A549 (cell line): Measurements from ENCODE around the gene KAT6B. TPM values are rescaled to one million over a fixed set of nuclear protein-coding genes. Genes with fewer than 3 reads are reported as not detected.
A peak's percentile ranks its signal among the peaks of the same experiment; 100 is the strongest.

Experiments used
- ATAC-seq, 2 experiments: fragments of 200-7000 bp in 1 of 2; fragments of >200 bp in 1 of 2; cut with Nextera tagmentation in 1 of 2; cut with Tn5 transposase in 1 of 2; 3 replicates each; pipeline versions ENCODE4 v1.8.0 to v1.9.1; 2018 to 2020; ENCODE audit warnings: mild to moderate bottlenecking in 1 of 2, moderate library complexity in 1 of 2
- CTCF ChIA-PET: fragments of 300-600 bp; sonication (Branson Sonifier 250); formaldehyde crosslinking; extraction: SDS; loops from one replicate; lab custom pipeline; 2021; ENCODE audit warnings: antibody characterized with exemption, inconsistent platforms; lab: Yijun Ruan, JAX
- POLR2A ChIA-PET: fragments of 350-600 bp; formaldehyde crosslinking; extraction: SDS; loops from one replicate; lab custom pipeline; 2021; ENCODE audit warnings: antibody characterized with exemption, inconsistent platforms; lab: Yijun Ruan, JAX
- DNase-seq, 2 experiments: peaks; one replicate each; pipeline versions ENCODE4 v3.0.0 to v3.0.0-alpha.2; 2011 to 2016; ENCODE audit warnings: low read depth in 1 of 2, low spot score in 1 of 2
- FAIRE-seq: peaks from 2 replicates; lab custom pipeline; 2011; peaks lifted over from hg19 to GRCh38; lab: Jason Lieb, UNC
- H3K27ac ChIP-seq, 2 experiments: fragments of >200 bp; sonication (Bioruptor Twin); formaldehyde crosslinking; 3 replicates each; pipeline ENCODE4 v1.5.1; 2016 to 2017
- H3K4me1 ChIP-seq: fragments of >200 bp; sonication (Bioruptor Twin); formaldehyde crosslinking; 3 replicates; pipeline ENCODE4 v1.6.1; 2016
- H3K4me2 ChIP-seq: fragments of >200 bp; sonication (Bioruptor Twin); formaldehyde crosslinking; 3 replicates; pipeline ENCODE4 v1.6.1; 2016
- H3K4me3 ChIP-seq: fragments of >200 bp; sonication (Bioruptor Twin); formaldehyde crosslinking; 3 replicates; pipeline ENCODE4 v1.5.1; 2016
- H3K9me3 ChIP-seq: fragments of >200 bp; sonication (Bioruptor Twin); formaldehyde crosslinking; 3 replicates; pipeline ENCODE4 v1.6.1; 2016
- BCL3 ChIP-seq: fragments of >200 bp; sonication (Bioruptor Twin); formaldehyde crosslinking; IDR thresholded peaks from 3 replicates; pipeline ENCODE4 v1.6.1; 2016
- BHLHE40 ChIP-seq: IDR thresholded peaks from 2 replicates; pipeline ENCODE4 v1.6.1; 2012; ENCODE audit warnings: low read depth, low read length, inconsistent platforms
- CEBPB ChIP-seq, 2 experiments: fragments of >200 bp in 1 of 2; sonication (Bioruptor Twin) in 1 of 2; formaldehyde crosslinking in 1 of 2; IDR thresholded peaks; 2 replicates each; pipeline ENCODE4 v1.6.1; 2012 to 2016
- CHD2 ChIP-seq: fragments of 150-350 bp; IDR thresholded peaks from 2 replicates; pipeline ENCODE4 v1.6.1; 2014; ENCODE audit warnings: low read length; ENCODE audit not compliant: partially characterized antibody
- EHF ChIP-seq: fragments of 250-450 bp; sonication (Bioruptor Pico); IDR thresholded peaks from 2 replicates; pipeline ENCODE4 v1.5.0; 2020; ENCODE audit warnings: mild to moderate bottlenecking
- ELK1 ChIP-seq: fragments of 150-350 bp; IDR thresholded peaks from 2 replicates; pipeline ENCODE4 v1.6.1; 2014; ENCODE audit warnings: low read depth, mild to moderate bottlenecking, low read length
- EP300 ChIP-seq, 2 experiments: fragments of >200 bp; sonication (Bioruptor Twin); formaldehyde crosslinking; IDR thresholded peaks; 2 replicates in 1 of 2; 3 replicates in 1 of 2; pipeline ENCODE4 v1.6.1; 2016 to 2017
- ESRRA ChIP-seq: fragments of 150-350 bp; IDR thresholded peaks from 2 replicates; pipeline ENCODE4 v1.6.1; 2014; ENCODE audit warnings: mild to moderate bottlenecking, low read length, borderline replicate concordance
- FOSL2 ChIP-seq, 2 experiments: fragments of 450-650 bp in 1 of 2; fragments of >200 bp in 1 of 2; sonication (Bioruptor Twin) in 1 of 2; formaldehyde crosslinking; IDR thresholded peaks; 2 replicates each; pipeline versions ENCODE4 v1.5.0 to v1.6.1; 2016 to 2020; ENCODE audit warnings: mild to moderate bottlenecking in 1 of 2, moderate library complexity in 1 of 2
- HMGXB4 ChIP-seq: fragments of 250-450 bp; sonication (Bioruptor Pico); IDR thresholded peaks from 2 replicates; pipeline ENCODE4 v1.5.0; 2021; ENCODE audit warnings: mild to moderate bottlenecking, moderate library complexity, borderline replicate concordance
- HOXA7 ChIP-seq: fragments of 250-450 bp; sonication (Bioruptor Pico); IDR thresholded peaks from 2 replicates; pipeline ENCODE4 v1.5.0; 2020; ENCODE audit warnings: mild to moderate bottlenecking, moderate library complexity
- KDM5A ChIP-seq: fragments of 200-600 bp; sonication (generic); IDR thresholded peaks from 2 replicates; pipeline ENCODE4 v1.6.1; 2016; ENCODE audit warnings: antibody characterized with exemption, mild to moderate bottlenecking
- MAFK ChIP-seq: fragments of 450-650 bp; IDR thresholded peaks from 2 replicates; pipeline ENCODE4 v1.6.1; 2014; ENCODE audit not compliant: partially characterized antibody
- NFE2L2 ChIP-seq: fragments of 150-350 bp; conservative IDR thresholded peaks from 2 replicates; pipeline ENCODE4 v1.6.1; 2014; ENCODE audit warnings: low read length
- PHF8 ChIP-seq: fragments of 200-600 bp; sonication (generic); IDR thresholded peaks from 2 replicates; pipeline ENCODE4 v1.6.1; 2016; ENCODE audit warnings: low read depth, mild to moderate bottlenecking, antibody characterized with exemption, moderate library complexity, borderline replicate concordance
- SMC3 ChIP-seq: fragments of >200 bp; sonication (Bioruptor Twin); formaldehyde crosslinking; IDR thresholded peaks from 3 replicates; pipeline ENCODE4 v1.6.1; 2018; ENCODE audit warnings: inconsistent platforms
- SREBF2 ChIP-seq: fragments of 450-650 bp; IDR thresholded peaks from 2 replicates; pipeline ENCODE4 v1.6.1; 2014; ENCODE audit warnings: mild to moderate bottlenecking, moderate library complexity
- TFCP2L1 ChIP-seq: fragments of 250-450 bp; sonication (Bioruptor Pico); IDR thresholded peaks from 2 replicates; pipeline ENCODE4 v1.5.0; 2021; ENCODE audit warnings: mild to moderate bottlenecking
- USF2 ChIP-seq: fragments of 450-650 bp; IDR thresholded peaks from 2 replicates; pipeline ENCODE4 v1.6.1; 2014; ENCODE audit warnings: antibody characterized with exemption
- ZSCAN20 ChIP-seq: fragments of 250-450 bp; sonication (Bioruptor Pico); IDR thresholded peaks from 2 replicates; pipeline ENCODE4 v1.8.0; 2022; ENCODE audit warnings: mild to moderate bottlenecking, moderate library complexity
- WGBS: methylation state at CpG from one replicate; pipeline ENCODE4 v1.1.6; 2017; ENCODE audit errors: missing lambda C conversion rate; 5-methylcytosine and 5-hydroxymethylcytosine counted together
- polyA plus RNA-seq, 4 experiments: library from polyadenylated mRNA; depleted of rRNA in 3 of 4; stranded (reverse); fragments of >200 nt; fragmentation: RNase III in 1 of 4; extraction: RNeasy Plus Mini Kit Qiagen cat#74134 plus additional on column Dnase treatment in 1 of 4; gene quantifications; 2 replicates in 3 of 4; 3 replicates in 1 of 4; pipeline ENCODE4 v1.2.3, GENCODE V29; 2011 to 2017

KAT6B gene
- polyA plus RNA-seq, 2 of the 4 experiments (the other 2 are of a cell fraction), result 5.6 to 5.7 TPM

GRCh38 chr10:74913377-74913979 lies 87.1 kb downstream of the KAT6B start:
- ATAC-seq, result no peak

GRCh38 chr10:74916283-74916682 lies 89.9 kb downstream of the KAT6B start:
- ChIA-PET POLR2A (no interaction called here), CTCF (interaction anchor here (1.0 to 1.3 kb wide), 2 partner anchors 10 to 15 kb away, joined by 3 read pairs; no protein-coding TSS in a partner anchor)
- 84% methylated on average over 1 of the region's 1 CpG for WGBS
- Histone ChIP-seq H3K4me2 (no peak overlapping the region; the same call in 2 of the 3 replicates), H3K9me3 (peaks cover 11% of the 10 kb centered on the region; the same call in 2 of the 3 replicates), H3K4me1 (peaks cover 26% of the 10 kb centered on the region), H3K4me3 (no peak overlapping the region), H3K27ac (peak overlapping the region; percentile 78 to 87; a peak in 3 of 6 replicates)
- ATAC-seq (no peak), FAIRE-seq (no peak), DNase-seq (no peak)
- TF ChIP-seq ESRRA (no peak), KDM5A (no peak)

More at GRCh38 chr10:74913377-74913979, 87.1 kb downstream of the KAT6B start:
- CTCF ChIA-PET, result interaction anchor here (0.7 to 2.0 kb wide), 3 partner anchors 9 to 12 kb away, joined by 3 to 6 read pairs (median 4); no protein-coding TSS in a partner anchor
- FAIRE-seq (no peak), DNase-seq (no peak)
- H3K27ac ChIP-seq, result no peak overlapping the region
- POLR2A ChIA-PET, result no interaction called here
- H3K4me2 ChIP-seq, result no peak overlapping the region
- peaks cover 24% of the 10 kb centered on the region for H3K4me1 ChIP-seq
- TF ChIP-seq BHLHE40, result no peak
- TF ChIP-seq BCL3, result no peak
- no peak for TF ChIP-seq PHF8
- TF ChIP-seq ZSCAN20 (CRISPR knock-in tag), result no peak
- TF ChIP-seq TFCP2L1 (CRISPR knock-in tag), result no peak
- no peak for TF ChIP-seq HMGXB4
- no peak for TF ChIP-seq ELK1
- no peaks in the 10 kb centered on the region for H3K9me3 ChIP-seq
- no peak overlapping the region for H3K4me3 ChIP-seq
- 89% methylated on average over 6 of the region's 6 CpGs for WGBS

GRCh38 chr10:74917481-74918077 lies 91.2 kb downstream of the KAT6B start:
- Histone ChIP-seq H3K4me2 (peak overlapping the region; percentile 70), H3K4me1 (peaks cover 39% of the 10 kb centered on the region), H3K4me3 (no peak overlapping the region), H3K9me3 (peaks cover 11% of the 10 kb centered on the region; the same call in 2 of the 3 replicates), H3K27ac (peak overlapping the region; percentile 78 to 87)
- DNase-seq (peak; percentile 44 to 77), ATAC-seq (peak; percentile 95 to 96), FAIRE-seq (no peak)
- ChIA-PET POLR2A (no interaction called here), CTCF (no interaction called here)
- TF ChIP-seq HOXA7 (no peak), SREBF2 (no peak), FOSL2 (IDR thresholded peaks at IDR 0.05) (no peak), FOSL2 (CRISPR knock-in tag; IDR thresholded peaks at IDR 0.05) (peak; percentile 78), NFE2L2 (peak; percentile 67), EHF (CRISPR knock-in tag) (no peak), CHD2 (no peak), SMC3 (no peak), USF2 (no peak), MAFK (peak; percentile 99), EP300 (IDR thresholded peaks at IDR 0.05) (0 out of 5 replicates have a peak, but pooled peaks of 1 of the 2 experiments have one; percentile 19), CEBPB (IDR thresholded peaks at IDR 0.05) (0 out of 4 replicates have a peak, but pooled peaks of 1 of the 2 experiments have one; percentile 13), BCL3 (no peak)
